PC-3 (cell line): ENCODE measurements around the gene BNC1. TPM values are rescaled to one million over a fixed set of nuclear protein-coding genes. Genes with fewer than 3 reads are reported as not detected.

ENCODE experiments used
- ATAC-seq: fragments of 200-7000 bp; cut with Tn5 transposase; 2 replicates; pipeline ENCODE4 v1.9.1; 2020; ENCODE audit warnings: mild to moderate bottlenecking, moderate library complexity
- BruUV-seq: library from RNA; stranded (reverse); fragments of 400-500 nt; replicated peaks from 2 replicates; lab custom pipeline; 2021; lab: Mats Ljungman, UMichigan
- CTCF ChIA-PET: fragments of 300-600 bp; sonication (Branson Sonifier 250); formaldehyde crosslinking; loops from one replicate; lab custom pipeline; 2022; ENCODE audit warnings: antibody characterized with exemption; lab: Charles Lee
- POLR2A ChIA-PET: fragments of 300-600 bp; sonication (Branson Sonifier 250); formaldehyde crosslinking; loops from one replicate; lab custom pipeline; 2022; ENCODE audit warnings: antibody characterized with exemption; ENCODE audit not compliant: unreplicated experiment; lab: Charles Lee
- DNase-seq: peaks from one replicate; pipeline ENCODE4 v3.0.0-alpha.2; 2015
- H2AFZ ChIP-seq: fragments of 300-600 bp; sonication (generic); 2 replicates; pipeline ENCODE4 v1.6.0; 2016; ENCODE audit warnings: antibody characterized with exemption, low read length
- H3F3A ChIP-seq: fragments of 300-600 bp; sonication (generic); one replicate; pipeline ENCODE4 v1.6.0; 2017; ENCODE audit warnings: antibody characterized with exemption, low read length, control low read depth, mild to moderate bottlenecking; ENCODE audit not compliant: unreplicated experiment
- H3K27ac ChIP-seq: fragments of 300-600 bp; sonication (generic); 2 replicates; pipeline ENCODE4 v1.5.1; 2016; ENCODE audit warnings: mild to moderate bottlenecking, low read length
- H3K27me3 ChIP-seq: fragments of 300-600 bp; sonication (generic); 2 replicates; pipeline ENCODE4 v1.6.1; 2016; ENCODE audit warnings: low read length, mixed read lengths
- H3K36me3 ChIP-seq: fragments of 300-600 bp; sonication (generic); 2 replicates; pipeline ENCODE4 v1.6.1; 2016; ENCODE audit warnings: low read depth, mixed run types, low read length, mixed read lengths
- H3K4me1 ChIP-seq: fragments of 300-600 bp; sonication (generic); 2 replicates; pipeline ENCODE4 v1.5.1; 2016; ENCODE audit warnings: low read length; ENCODE audit not compliant: insufficient read depth
- H3K4me2 ChIP-seq: fragments of 300-600 bp; sonication (generic); 2 replicates; pipeline ENCODE4 v1.6.0; 2016; ENCODE audit warnings: low read length
- H3K4me3 ChIP-seq: fragments of 300-600 bp; sonication (generic); 2 replicates; pipeline ENCODE4 v1.5.1; 2016; ENCODE audit warnings: mild to moderate bottlenecking, low read length, mixed read lengths
- H3K79me2 ChIP-seq: fragments of 300-600 bp; sonication (generic); 2 replicates; pipeline ENCODE4 v1.6.1; 2017; ENCODE audit warnings: low read length, mixed read lengths
- H3K9ac ChIP-seq: fragments of 300-600 bp; sonication (generic); 2 replicates; pipeline ENCODE4 v1.6.0; 2016; ENCODE audit warnings: mild to moderate bottlenecking, low read length
- H3K9me2 ChIP-seq: fragments of 300-600 bp; sonication (generic); replicated peaks from 2 replicates; pipeline ENCODE4 v1.6.1; 2016; ENCODE audit warnings: mixed run types, low read length, mixed read lengths
- H3K9me3 ChIP-seq: fragments of 300-600 bp; sonication (generic); 2 replicates; pipeline ENCODE4 v1.6.1; 2016; ENCODE audit warnings: low read length, mixed read lengths
- H4K20me1 ChIP-seq: fragments of 300-600 bp; sonication (generic); 2 replicates; pipeline ENCODE4 v1.6.1; 2016; ENCODE audit warnings: low read length, mixed read lengths
- CTCF ChIP-seq: fragments of 300-600 bp; sonication (generic); conservative IDR thresholded peaks from 2 replicates; pipeline ENCODE4 v1.5.1; 2017; ENCODE audit warnings: antibody characterized with exemption, low read depth, mild to moderate bottlenecking, low read length
- EZH2 ChIP-seq: fragments of 300-600 bp; sonication (generic); IDR thresholded peaks from one replicate; pipeline ENCODE4 v1.6.1; 2017; ENCODE audit warnings: antibody characterized with exemption, mild to moderate bottlenecking, low read length; ENCODE audit not compliant: unreplicated experiment
- EZH2phosphoT487 ChIP-seq: fragments of 300-600 bp; sonication (generic); IDR thresholded peaks from 2 replicates; pipeline ENCODE4 v1.6.1; 2018; ENCODE audit warnings: mild to moderate bottlenecking, antibody characterized with exemption, low read length, borderline replicate concordance
- intact Hi-C: fragments of 100-400 bp; cut with micrococcal nuclease; formaldehyde crosslinking; loops from 2 replicates; pipeline ENCODE4 v1.9.0; 2023
- total RNA-seq: library from RNA; depleted of rRNA; stranded (reverse); fragments of >200 nt; gene quantifications from 2 replicates; pipeline ENCODE4 v1.2.3, GENCODE V29; 2014

BNC1 gene
- total RNA-seq, 1 experiment from 2014 or later, result 2.4 TPM

- H3K79me2 ChIP-seq, result no peaks in the 10 kb centered on the region
- peaks cover 4% of the 10 kb centered on the region for H3F3A ChIP-seq
- ChIA-PET CTCF (interaction anchor here (0.5 to 1.0 kb wide), 2 partner anchors 58 to 74 kb away, joined by 3 to 6 read pairs; no protein-coding TSS in a partner anchor), POLR2A (no interaction called here)
- no TSS peak for BruUV-seq
- H3K9ac ChIP-seq, result peak overlapping the region; percentile 89
- no peaks in the 10 kb centered on the region for H3K9me3 ChIP-seq
- peak overlapping the region; percentile 90 for H3K4me2 ChIP-seq
- TF ChIP-seq EZH2phosphoT487 (no peak), CTCF (no peak), EZH2 (no peak)
- peak overlapping the region; percentile 58; the same call in 1 of the 2 replicates for H2AFZ ChIP-seq
- no peaks in the 10 kb centered on the region for H3K36me3 ChIP-seq
- peaks cover 45% of the 10 kb centered on the region for H3K4me1 ChIP-seq
- peak overlapping the region; percentile 99 for H3K27ac ChIP-seq
- no peaks in the 10 kb centered on the region for H3K9me2 ChIP-seq
- H3K4me3 ChIP-seq, result peak overlapping the region; percentile 63; the same call in 1 of the 2 replicates
- intact Hi-C loops, result no loop called here
- no peaks in the 10 kb centered on the region for H3K27me3 ChIP-seq
- H4K20me1 ChIP-seq, result no peaks in the 10 kb centered on the region
- ATAC-seq (no peak), DNase-seq (peak; percentile 16)
Measured at GRCh38 chr15:83306561-83306960, 22.1 kb upstream of the BNC1 start.

GRCh38 chr15:83305704-83306291 lies 21.3 kb upstream of the BNC1 start:
- no peaks in the 10 kb centered on the region for H3K27me3 ChIP-seq
- peak overlapping the region; percentile 58 for H2AFZ ChIP-seq
- H4K20me1 ChIP-seq, result no peaks in the 10 kb centered on the region
- peak overlapping the region; percentile 89 for H3K9ac ChIP-seq
- peak; percentile 62 for ATAC-seq
- CTCF ChIA-PET, result interaction anchor here (0.5 to 1.0 kb wide), 2 partner anchors 58 to 75 kb away, joined by 3 to 6 read pairs; no protein-coding TSS in a partner anchor
- TF ChIP-seq EZH2phosphoT487 (no peak), EZH2 (no peak), CTCF (no peak)
- H3K79me2 ChIP-seq, result no peaks in the 10 kb centered on the region
- no peaks in the 10 kb centered on the region for H3K9me3 ChIP-seq
- no TSS peak for BruUV-seq
- POLR2A ChIA-PET, result no interaction called here
- no peaks in the 10 kb centered on the region for H3K9me2 ChIP-seq
- no peaks in the 10 kb centered on the region for H3K36me3 ChIP-seq
- H3F3A ChIP-seq, result peaks cover 4% of the 10 kb centered on the region
- peak overlapping the region; percentile 99 for H3K27ac ChIP-seq
- intact Hi-C loops, result no loop called here
- DNase-seq, result peak; percentile 87
- H3K4me2 ChIP-seq, result peak overlapping the region; percentile 90
- peaks cover 43% of the 10 kb centered on the region for H3K4me1 ChIP-seq
- peak overlapping the region; percentile 63 for H3K4me3 ChIP-seq
